GM21528 (cell line): ENCODE measurements around the gene NRIP1.

Source experiments
- ATAC-seq: cut with Tn5 transposase; IDR thresholded peaks from one replicate; pipeline ENCODE4 v1.9.1; 2021; ENCODE audit warnings: mild to moderate bottlenecking, moderate library complexity; ENCODE audit not compliant: unreplicated experiment, low FRiP score

Gene NRIP1

DNA sequence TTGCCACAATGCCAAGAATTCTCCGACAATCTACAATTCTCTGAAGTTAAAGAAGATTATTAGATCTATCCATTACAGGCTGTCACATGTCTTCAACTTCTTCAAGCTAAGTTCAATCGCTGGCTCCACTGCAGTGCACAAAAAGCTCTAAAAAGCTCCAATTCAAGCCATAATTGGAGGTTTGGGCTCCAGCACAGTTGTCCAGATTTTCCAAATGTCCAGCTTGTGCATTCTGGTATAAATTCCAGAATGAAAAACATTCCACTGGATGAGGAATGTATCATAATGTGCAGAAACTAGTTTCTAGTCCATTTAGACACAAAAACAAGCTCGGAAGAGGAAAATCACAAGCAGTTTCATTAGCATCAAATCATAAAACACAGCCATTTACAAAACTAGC is 138.6 kb downstream of the NRIP1 start:
- no peak for ATAC-seq

DNA sequence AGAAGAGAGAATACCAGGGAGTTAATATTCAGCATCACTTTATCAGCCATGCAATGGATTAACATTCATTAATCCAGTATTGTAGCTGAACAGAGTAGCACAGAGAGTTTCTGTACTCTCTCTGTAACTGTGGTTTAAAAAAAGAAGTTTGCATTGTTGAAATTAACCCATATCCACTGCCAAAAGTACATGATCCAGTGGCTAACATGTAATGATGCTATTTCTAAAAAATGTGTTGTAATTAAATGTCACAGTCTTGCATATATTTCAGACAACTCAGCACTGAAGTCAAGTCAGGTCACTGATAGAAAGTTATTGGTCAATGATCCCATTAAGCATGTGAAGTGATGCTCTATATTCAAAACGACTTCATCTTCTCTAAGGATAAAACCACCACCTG is 141.3 kb downstream of the NRIP1 start:
- ATAC-seq = no peak

DNA sequence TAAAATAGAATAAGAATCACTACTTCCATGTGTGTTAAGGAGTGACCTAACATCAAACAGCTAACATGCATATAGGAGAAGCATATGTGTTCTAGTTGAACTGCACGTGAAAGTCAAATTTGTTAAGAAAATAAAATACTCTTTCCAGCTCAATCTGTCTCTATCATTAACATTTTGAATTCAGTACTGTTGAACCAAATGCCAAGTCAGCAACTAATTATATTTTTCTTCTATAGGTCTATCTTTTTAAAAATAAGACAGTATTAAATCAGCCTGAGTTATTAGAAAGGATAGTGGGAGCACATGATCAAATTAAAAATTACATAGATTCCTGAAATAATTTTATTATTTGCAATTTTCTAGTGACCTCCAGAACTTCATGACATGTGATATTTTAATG is 141.8 kb downstream of the NRIP1 start:
- no peak for ATAC-seq

DNA sequence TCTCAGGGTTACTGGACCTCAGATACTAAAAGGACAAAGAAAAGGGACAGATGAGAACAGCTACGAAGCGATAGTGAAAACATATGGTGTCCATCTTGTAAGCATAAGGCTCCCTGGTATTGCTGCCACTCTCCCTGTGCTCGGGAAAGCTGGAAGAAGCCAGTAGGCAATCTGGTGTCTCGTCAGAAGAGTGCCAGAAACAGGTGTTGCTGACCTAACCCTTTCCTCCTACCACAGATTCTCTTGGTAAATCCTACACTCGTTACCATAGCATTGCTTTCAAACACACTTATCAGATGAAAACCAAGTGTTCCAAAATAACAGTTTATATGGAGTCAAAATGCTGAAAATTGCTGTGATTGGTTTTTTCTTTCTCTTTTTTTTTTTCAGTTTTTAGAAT is 146.3 kb downstream of the NRIP1 start:
- ATAC-seq = no peak

DNA sequence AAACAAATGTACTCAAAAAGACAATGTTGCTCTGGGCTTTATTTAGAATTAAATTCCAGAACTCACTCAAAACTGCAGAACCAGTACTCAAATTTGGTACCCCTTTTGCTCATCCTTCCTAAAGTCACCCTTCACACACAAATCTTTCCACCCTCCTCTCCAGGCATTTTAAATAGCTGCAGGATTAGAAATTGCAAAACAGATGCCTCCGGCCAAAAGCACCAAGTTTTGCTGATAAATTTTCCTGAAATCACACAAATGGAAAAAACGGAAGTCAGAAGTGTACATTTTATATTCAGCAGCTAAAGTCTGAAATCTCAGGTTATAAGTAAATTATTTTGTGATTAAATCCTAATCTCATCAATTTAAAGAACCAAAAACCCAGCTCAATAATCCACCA is 147.0 kb downstream of the NRIP1 start:
- no peak for ATAC-seq

DNA sequence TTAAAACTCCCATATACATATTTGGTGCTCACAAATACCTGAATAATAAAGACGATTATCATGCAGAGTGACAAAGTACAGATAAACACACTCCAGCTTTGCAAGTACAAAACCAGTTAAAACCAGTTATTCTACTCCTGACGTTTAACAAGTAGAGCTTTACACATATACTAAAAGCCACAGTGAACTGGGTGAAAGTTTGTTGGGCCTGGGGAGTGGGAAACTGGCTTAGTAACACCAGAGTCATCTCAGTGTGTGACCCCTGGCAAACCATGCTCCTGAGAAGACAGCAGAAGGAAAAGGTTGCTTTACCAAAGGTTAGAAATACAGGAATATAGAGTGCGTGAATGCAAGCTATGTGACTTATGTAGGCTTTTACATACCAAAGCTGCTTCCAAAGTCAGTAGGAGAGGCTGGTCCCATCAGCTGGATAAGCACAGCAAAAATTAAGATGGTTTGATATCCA is 148.1 kb downstream of the NRIP1 start:
- no peak for ATAC-seq

DNA sequence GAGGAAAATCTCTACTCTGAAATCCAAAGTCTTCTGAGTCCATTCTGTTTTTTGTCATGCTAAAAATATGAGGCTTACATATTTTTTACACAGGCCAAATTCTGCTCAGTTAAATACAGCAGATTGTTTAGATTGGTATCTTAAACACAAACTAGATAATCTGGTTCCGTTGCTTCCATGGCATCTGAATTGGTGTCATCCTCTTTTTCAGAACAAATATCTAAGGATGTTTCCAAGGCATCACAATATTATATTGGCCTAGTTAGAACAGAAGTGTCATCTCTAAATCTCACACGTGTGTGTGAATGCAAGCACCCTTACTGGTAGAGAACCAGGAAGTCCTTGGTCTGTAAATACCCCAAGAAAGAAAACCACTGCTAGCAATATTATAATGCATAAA is 151.2 kb downstream of the NRIP1 start:
- ATAC-seq = no peak

DNA sequence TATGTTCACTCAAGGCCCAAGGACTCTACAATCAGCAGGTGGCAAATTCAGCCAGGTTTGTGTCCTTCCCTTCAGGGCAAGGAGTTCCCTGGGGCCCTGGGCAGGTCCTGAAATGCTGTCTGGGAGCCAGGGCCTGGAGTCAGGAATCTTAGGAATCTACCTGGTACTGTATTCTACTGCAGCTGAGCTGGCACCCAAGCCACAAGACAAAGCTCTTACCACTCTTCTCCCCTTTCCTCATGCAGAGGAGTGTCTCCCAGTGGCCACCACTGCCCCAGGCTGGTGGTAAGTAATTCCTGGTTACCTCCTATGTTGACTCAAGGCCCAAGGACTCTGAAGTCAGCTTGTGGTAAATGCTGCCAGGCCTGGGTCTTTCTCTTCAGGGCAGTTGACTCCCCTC is 153.4 kb downstream of the NRIP1 start:
- no peak for ATAC-seq
